GM12874 (cell line): Measurements from ENCODE around the gene PEBP1.

Experiments
- TF ChIP-seq, protein P1 (sequence below): IDR thresholded peaks from 2 replicates; pipeline ENCODE4 v1.5.1; 2011; ENCODE audit warnings: low read depth, mild to moderate bottlenecking, control low read depth, low read length, moderate library complexity; ENCODE audit not compliant: insufficient read depth

The PEBP1 gene

GRCh38 chr12:118187751-118188435, 52.0 kb downstream of the PEBP1 start:
- TF ChIP-seq, protein P1, sequence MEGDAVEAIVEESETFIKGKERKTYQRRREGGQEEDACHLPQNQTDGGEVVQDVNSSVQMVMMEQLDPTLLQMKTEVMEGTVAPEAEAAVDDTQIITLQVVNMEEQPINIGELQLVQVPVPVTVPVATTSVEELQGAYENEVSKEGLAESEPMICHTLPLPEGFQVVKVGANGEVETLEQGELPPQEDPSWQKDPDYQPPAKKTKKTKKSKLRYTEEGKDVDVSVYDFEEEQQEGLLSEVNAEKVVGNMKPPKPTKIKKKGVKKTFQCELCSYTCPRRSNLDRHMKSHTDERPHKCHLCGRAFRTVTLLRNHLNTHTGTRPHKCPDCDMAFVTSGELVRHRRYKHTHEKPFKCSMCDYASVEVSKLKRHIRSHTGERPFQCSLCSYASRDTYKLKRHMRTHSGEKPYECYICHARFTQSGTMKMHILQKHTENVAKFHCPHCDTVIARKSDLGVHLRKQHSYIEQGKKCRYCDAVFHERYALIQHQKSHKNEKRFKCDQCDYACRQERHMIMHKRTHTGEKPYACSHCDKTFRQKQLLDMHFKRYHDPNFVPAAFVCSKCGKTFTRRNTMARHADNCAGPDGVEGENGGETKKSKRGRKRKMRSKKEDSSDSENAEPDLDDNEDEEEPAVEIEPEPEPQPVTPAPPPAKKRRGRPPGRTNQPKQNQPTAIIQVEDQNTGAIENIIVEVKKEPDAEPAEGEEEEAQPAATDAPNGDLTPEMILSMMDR: no peak

GRCh38 chr12:118188690-118189371, 52.9 kb downstream of the PEBP1 start:
- TF ChIP-seq, protein P1: no peak

DNA sequence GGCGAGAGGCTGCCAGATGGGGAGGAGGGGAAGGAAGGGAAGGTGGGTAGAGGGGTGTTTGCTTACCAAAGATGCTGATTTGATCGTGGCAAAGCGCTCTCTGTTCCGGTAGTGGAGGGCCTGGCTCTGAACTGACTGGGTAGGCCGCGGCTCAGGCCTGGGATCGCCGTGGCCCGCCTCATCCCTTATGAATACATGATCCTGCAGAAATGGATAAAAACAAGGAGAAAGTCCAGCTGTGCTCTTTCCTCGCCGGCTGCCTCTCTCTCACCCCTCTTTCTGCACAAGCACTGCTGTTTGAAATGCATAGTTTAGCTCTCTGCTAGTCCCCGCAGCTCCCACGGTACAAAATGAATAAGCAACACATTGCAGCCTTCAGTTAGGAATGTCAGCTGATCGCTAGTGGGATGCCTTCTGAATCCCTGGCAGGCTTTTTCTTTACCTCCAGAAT, 53.8 kb downstream of the PEBP1 start:
- TF ChIP-seq, protein P1: no peak

DNA sequence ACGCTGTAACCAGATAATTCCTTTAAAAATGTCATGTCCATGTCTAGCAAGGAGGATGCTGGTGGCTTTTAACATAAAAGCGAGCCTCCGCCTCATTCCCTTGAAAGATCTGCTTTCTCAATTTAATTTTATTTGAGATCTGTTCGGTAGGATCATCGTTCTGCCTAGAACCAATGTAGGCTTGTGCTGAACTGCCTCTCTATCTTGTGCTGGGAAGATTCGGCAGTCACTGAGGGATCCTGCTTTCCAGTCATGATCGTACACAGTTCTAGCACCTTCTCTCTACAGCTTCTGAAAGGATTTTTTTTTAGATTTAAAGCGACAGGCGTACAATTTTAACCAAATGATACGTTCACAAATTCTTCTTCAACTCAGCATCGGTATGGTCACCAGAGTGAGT, 54.3 kb downstream of the PEBP1 start:
- TF ChIP-seq, protein P1: no peak

- TF ChIP-seq, protein P1: no peak
These were observed 57.6 kb downstream of the PEBP1 start for GRCh38 chr12:118193477-118193876.

GRCh38 chr12:118193958-118194357, 58.0 kb downstream of the PEBP1 start:
- TF ChIP-seq, protein P1: no peak
